Measurements from ENCODE around the gene PRDM16.

DNA sequence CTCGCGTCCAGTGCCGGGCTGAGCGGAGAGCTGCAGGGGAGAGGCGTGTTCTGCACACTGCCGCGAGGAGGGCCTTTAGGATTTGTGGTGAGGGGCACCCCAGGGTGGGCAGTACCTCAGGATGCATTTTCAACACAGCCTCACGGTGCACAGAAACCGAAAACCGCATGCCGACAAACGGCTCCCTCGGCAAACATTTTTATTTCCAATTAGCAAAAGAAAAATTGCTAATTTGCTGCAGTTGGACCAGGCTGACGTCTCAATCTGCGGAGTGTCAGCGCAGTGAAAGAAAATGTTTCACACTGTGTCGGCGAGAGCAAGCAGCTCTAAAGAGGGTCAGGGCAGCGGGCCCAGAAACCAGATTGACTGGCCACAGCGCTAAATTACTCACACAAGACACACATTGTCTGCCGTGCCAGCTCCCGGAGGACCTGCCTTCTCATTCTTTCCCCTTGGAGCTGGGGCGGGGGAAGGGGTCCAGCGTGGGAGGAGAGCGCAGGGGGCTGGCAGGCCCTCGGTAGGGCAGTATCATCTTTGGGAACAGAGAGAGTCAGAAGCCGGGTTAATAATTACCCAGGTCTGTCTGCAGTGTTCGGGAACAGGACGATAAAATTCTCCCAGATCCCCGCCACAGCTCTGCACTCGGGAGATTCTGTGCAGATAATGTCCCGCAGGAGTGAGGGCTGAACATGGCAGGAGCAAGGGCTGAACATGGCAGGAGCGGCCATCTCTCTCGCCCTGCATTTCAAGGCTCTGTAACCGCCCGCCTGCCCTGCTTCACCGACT is 150.2 kb downstream of the PRDM16 start:
- TF ChIP-seq, protein P1, sequence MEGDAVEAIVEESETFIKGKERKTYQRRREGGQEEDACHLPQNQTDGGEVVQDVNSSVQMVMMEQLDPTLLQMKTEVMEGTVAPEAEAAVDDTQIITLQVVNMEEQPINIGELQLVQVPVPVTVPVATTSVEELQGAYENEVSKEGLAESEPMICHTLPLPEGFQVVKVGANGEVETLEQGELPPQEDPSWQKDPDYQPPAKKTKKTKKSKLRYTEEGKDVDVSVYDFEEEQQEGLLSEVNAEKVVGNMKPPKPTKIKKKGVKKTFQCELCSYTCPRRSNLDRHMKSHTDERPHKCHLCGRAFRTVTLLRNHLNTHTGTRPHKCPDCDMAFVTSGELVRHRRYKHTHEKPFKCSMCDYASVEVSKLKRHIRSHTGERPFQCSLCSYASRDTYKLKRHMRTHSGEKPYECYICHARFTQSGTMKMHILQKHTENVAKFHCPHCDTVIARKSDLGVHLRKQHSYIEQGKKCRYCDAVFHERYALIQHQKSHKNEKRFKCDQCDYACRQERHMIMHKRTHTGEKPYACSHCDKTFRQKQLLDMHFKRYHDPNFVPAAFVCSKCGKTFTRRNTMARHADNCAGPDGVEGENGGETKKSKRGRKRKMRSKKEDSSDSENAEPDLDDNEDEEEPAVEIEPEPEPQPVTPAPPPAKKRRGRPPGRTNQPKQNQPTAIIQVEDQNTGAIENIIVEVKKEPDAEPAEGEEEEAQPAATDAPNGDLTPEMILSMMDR (IDR thresholded peaks at IDR 0.05; ENCODE audit: poor library complexity, severe bottlenecking) = no peak
- TF ChIP-seq EZH2 (IDR thresholded peaks at IDR 0.05; ENCODE audit: borderline replicate concordance, insufficient read depth, low read length, poor library complexity, severe bottlenecking) (no peak), EP300 (conservative IDR thresholded peaks at IDR 0.05; ENCODE audit: poor library complexity, severe bottlenecking) (no peak)

All from neural cell (in vitro differentiated cells).